22Rv1 (cell line): ENCODE measurements around the gene TXNRD2.

ENCODE experiments used
- CTCF ChIP-seq: fragments of 450-650 bp; IDR thresholded peaks from 2 replicates; pipeline ENCODE4 v1.5.1; 2017; ENCODE audit warnings: mild to moderate bottlenecking
- ZFX ChIP-seq: fragments of 450-650 bp; IDR thresholded peaks from 2 replicates; pipeline ENCODE4 v1.6.1; 2017; ENCODE audit warnings: antibody characterized with exemption, borderline replicate concordance

- no peak for TF ChIP-seq CTCF
- TF ChIP-seq ZFX = no peak
These were observed 87.5 kb downstream of the TXNRD2 start for GRCh38 chr22:19853879-19854777.
